OCI-LY7 (cell line): ENCODE data around the gene ZNF512. TPM values are rescaled to one million over a fixed set of nuclear protein-coding genes. Genes with fewer than 3 reads are reported as not detected.

Experiments used
- BruUV-seq: library from RNA; stranded (reverse); fragments of 400-500 nt; replicated peaks from 2 replicates; lab custom pipeline; 2021; lab: Mats Ljungman, UMichigan
- CTCF ChIA-PET: fragments of 300-600 bp; sonication (Branson Sonifier 250); formaldehyde crosslinking; loops from one replicate; lab custom pipeline; 2022; ENCODE audit warnings: antibody characterized with exemption; ENCODE audit not compliant: unreplicated experiment; lab: Charles Lee
- POLR2A ChIA-PET: fragments of 300-600 bp; sonication (Branson Sonifier 250); formaldehyde crosslinking; loops from one replicate; lab custom pipeline; 2022; ENCODE audit warnings: antibody characterized with exemption; lab: Charles Lee
- DNase-seq: peaks from one replicate; pipeline ENCODE4 v3.0.0-alpha.2; 2015; ENCODE audit warnings: low spot score
- H2AFZ ChIP-seq: fragments of 200-600 bp; sonication (generic), shearing (Covaris generic); 2 replicates; pipeline ENCODE4 v1.6.1; 2014; ENCODE audit warnings: mild to moderate bottlenecking, antibody characterized with exemption, low read length, moderate library complexity
- H3K27ac ChIP-seq: fragments of 200-600 bp; sonication (generic); 2 replicates; pipeline ENCODE4 v1.5.1; 2014; ENCODE audit warnings: mixed run types, low read depth, mild to moderate bottlenecking, moderate library complexity, low read length, inconsistent platforms; ENCODE audit not compliant: poor library complexity, severe bottlenecking
- H3K36me3 ChIP-seq: fragments of 200-600 bp; sonication (generic); 2 replicates; pipeline ENCODE4 v1.6.1; 2014; ENCODE audit warnings: mild to moderate bottlenecking, antibody characterized with exemption, low read length, moderate library complexity, mixed read lengths; ENCODE audit not compliant: insufficient read depth
- H3K4me1 ChIP-seq: fragments of 200-600 bp; sonication (generic); 2 replicates; pipeline ENCODE4 v1.5.1; 2014; ENCODE audit warnings: mild to moderate bottlenecking, low read length; ENCODE audit not compliant: insufficient read depth, poor library complexity, severe bottlenecking
- H3K4me2 ChIP-seq: fragments of 200-600 bp; sonication (generic); 2 replicates; pipeline ENCODE4 v1.6.1; 2014; ENCODE audit warnings: mild to moderate bottlenecking, low read length
- H3K4me3 ChIP-seq: fragments of 200-600 bp; sonication (generic); 2 replicates; pipeline ENCODE4 v1.5.1; 2014; ENCODE audit warnings: mild to moderate bottlenecking, low read depth, low read length; ENCODE audit not compliant: poor library complexity, severe bottlenecking
- H3K79me2 ChIP-seq: fragments of 200-600 bp; sonication (generic); 2 replicates; pipeline ENCODE4 v1.6.1; 2016; ENCODE audit warnings: low read depth, mild to moderate bottlenecking, low read length, moderate library complexity, mixed read lengths; ENCODE audit not compliant: insufficient read depth
- H3K9me2 ChIP-seq: fragments of 200-600 bp; sonication (generic); 2 replicates; pipeline ENCODE4 v1.6.1; 2016; ENCODE audit warnings: mild to moderate bottlenecking, low read length, mixed read lengths; ENCODE audit not compliant: insufficient read depth
- H3K9me3 ChIP-seq: fragments of 200-600 bp; sonication (generic); 2 replicates; pipeline ENCODE4 v1.6.1; 2014; ENCODE audit warnings: mild to moderate bottlenecking, mixed run types, low read length, mixed read lengths
- H4K20me1 ChIP-seq: fragments of 200-600 bp; sonication (generic); 2 replicates; pipeline ENCODE4 v1.6.1; 2014; ENCODE audit warnings: mild to moderate bottlenecking, antibody characterized with exemption, low read length, moderate library complexity, mixed read lengths; ENCODE audit not compliant: insufficient read depth
- CTCF ChIP-seq: fragments of 200-600 bp; sonication (generic); conservative IDR thresholded peaks from 2 replicates; pipeline ENCODE4 v1.5.1; 2014; ENCODE audit warnings: mild to moderate bottlenecking, antibody characterized with exemption, low read length, moderate library complexity, mixed read lengths
- EZH2phosphoT487 ChIP-seq: fragments of 200-600 bp; sonication (generic); IDR thresholded peaks from 2 replicates; pipeline ENCODE4 v1.6.1; 2018; ENCODE audit warnings: low read depth, borderline replicate concordance, mild to moderate bottlenecking, mixed run types, antibody characterized with exemption, low read length, moderate library complexity, mixed read lengths
- intact Hi-C: fragments of 100-400 bp; cut with micrococcal nuclease; formaldehyde crosslinking; loops from one replicate; pipeline ENCODE4 v1.10.0; 2022; ENCODE audit not compliant: unreplicated experiment
- total RNA-seq, 2 experiments: library from RNA; depleted of rRNA in 1 of 2; stranded (reverse); fragments of >200 nt in 1 of 2; shearing (Covaris generic) in 1 of 2; gene quantifications; 2 replicates each; pipeline ENCODE4 v1.2.3, GENCODE V29; 2014 to 2022

The ZNF512 gene
- total RNA-seq, 2 experiments from 2014 or later: 40.7 to 57.8 TPM

- intact Hi-C loops: no loop called here
These were observed 55.9 kb downstream of the ZNF512 start for GRCh38 chr2:27638709-27639108.

GRCh38 chr2:27640722-27641245, 57.9 kb downstream of the ZNF512 start:
- Histone ChIP-seq H3K36me3 (peaks cover 80% of the 10 kb centered on the region), H3K79me2 (no peaks in the 10 kb centered on the region), H3K9me2 (no peaks in the 10 kb centered on the region), H2AFZ (no peak overlapping the region), H4K20me1 (no peaks in the 10 kb centered on the region), H3K4me1 (no peaks in the 10 kb centered on the region), H3K27ac (no peak overlapping the region), H3K4me3 (no peak overlapping the region), H3K9me3 (no peaks in the 10 kb centered on the region), H3K4me2 (no peak overlapping the region)
- no TSS peak for BruUV-seq
- DNase-seq: no peak
- intact Hi-C loops: no loop called here
- TF ChIP-seq EZH2phosphoT487 (no peak), CTCF (no peak)
- CTCF ChIA-PET: no interaction called here
- POLR2A ChIA-PET: interaction anchor here (0.7 to 1.4 kb wide), 3 partner anchors 8 to 33 kb away, joined by 3 to 5 read pairs (median 4); no protein-coding TSS in a partner anchor

More at GRCh38 chr2:27638709-27639108, 55.9 kb downstream of the ZNF512 start:
- Histone ChIP-seq H3K36me3 (peaks cover 82% of the 10 kb centered on the region), H3K9me3 (no peaks in the 10 kb centered on the region), H4K20me1 (no peaks in the 10 kb centered on the region), H3K9me2 (no peaks in the 10 kb centered on the region), H3K4me3 (no peak overlapping the region), H3K4me2 (no peak overlapping the region), H3K79me2 (no peaks in the 10 kb centered on the region), H3K27ac (no peak overlapping the region), H3K4me1 (no peaks in the 10 kb centered on the region), H2AFZ (no peak overlapping the region)
- BruUV-seq: no TSS peak
- CTCF ChIA-PET: no interaction called here
- TF ChIP-seq EZH2phosphoT487 (no peak), CTCF (no peak)
- no peak for DNase-seq
- POLR2A ChIA-PET: interaction anchor here (0.6 to 1.0 kb wide), 2 partner anchors 10 to 48 kb away, joined by 3 to 4 read pairs; no protein-coding TSS in a partner anchor

- no peak for DNase-seq
- Histone ChIP-seq H3K27ac (no peak overlapping the region), H2AFZ (no peak overlapping the region), H3K4me1 (no peaks in the 10 kb centered on the region), H3K79me2 (no peaks in the 10 kb centered on the region), H3K36me3 (peaks cover 84% of the 10 kb centered on the region), H4K20me1 (no peaks in the 10 kb centered on the region), H3K9me3 (no peaks in the 10 kb centered on the region), H3K4me2 (no peak overlapping the region), H3K9me2 (no peaks in the 10 kb centered on the region), H3K4me3 (no peak overlapping the region)
- intact Hi-C loops: no loop called here
- no TSS peak for BruUV-seq
- ChIA-PET CTCF (no interaction called here), POLR2A (interaction anchor here (0.6 kb wide), 1 partner anchor 64 kb away, joined by 4 read pairs; no protein-coding TSS in a partner anchor)
- TF ChIP-seq CTCF (no peak), EZH2phosphoT487 (no peak)
These were observed 62.4 kb downstream of the ZNF512 start for GRCh38 chr2:27645197-27645596.
